H1 (cell line): Measurements from ENCODE around the gene PHOSPHO1. TPM values are rescaled to one million over a fixed set of nuclear protein-coding genes. Genes with fewer than 3 reads are reported as not detected.

ENCODE experiments used
- CTCF ChIA-PET: fragments of 300-600 bp; sonication (Branson Sonifier 250); formaldehyde crosslinking; loops from one replicate; lab custom pipeline; 2021; ENCODE audit not compliant: partially characterized antibody; lab: Charles Lee
- POLR2A ChIA-PET: fragments of 300-600 bp; sonication (Branson Sonifier 250); formaldehyde crosslinking; loops from one replicate; lab custom pipeline; 2021; ENCODE audit warnings: inconsistent platforms; ENCODE audit not compliant: partially characterized antibody; lab: Charles Lee
- DNase-seq, 2 experiments: peaks; one replicate each; pipeline versions ENCODE4 v3.0.0 to v3.0.0-alpha.2; 2010 to 2022; ENCODE audit warnings: low spot score in 2 of 2, low read depth in 1 of 2, mixed read lengths in 1 of 2
- FAIRE-seq: peaks from 2 replicates; lab custom pipeline; 2011; peaks lifted over from hg19 to GRCh38; lab: Jason Lieb, UNC
- H2AFZ ChIP-seq: 2 replicates; pipeline ENCODE4 v1.8.1; 2012; ENCODE audit warnings: low read length, inconsistent platforms
- H2AK5ac ChIP-seq: 2 replicates; pipeline ENCODE4 v1.6.1; 2013; ENCODE audit warnings: low read depth, low read length
- H2BK120ac ChIP-seq: replicated peaks from 2 replicates; pipeline ENCODE3; 2013; ENCODE audit warnings: low read depth, low read length, inconsistent platforms
- H2BK12ac ChIP-seq: 2 replicates; pipeline ENCODE4 v1.6.1; 2013; ENCODE audit warnings: low read depth, low read length
- H2BK15ac ChIP-seq: 2 replicates; pipeline ENCODE4 v1.6.1; 2013; ENCODE audit warnings: low read length
- H2BK20ac ChIP-seq: 2 replicates; pipeline ENCODE4 v1.6.1; 2013; ENCODE audit warnings: low read length
- H2BK5ac ChIP-seq: 2 replicates; pipeline ENCODE4 v1.6.1; 2013; ENCODE audit warnings: low read depth, low read length
- H3K14ac ChIP-seq: 2 replicates; pipeline ENCODE4 v1.6.1; 2013; ENCODE audit warnings: inconsistent platforms; ENCODE audit not compliant: insufficient read length
- H3K18ac ChIP-seq: 2 replicates; pipeline ENCODE4 v1.6.1; 2013; ENCODE audit warnings: low read length; ENCODE audit errors: extremely low read depth
- H3K23ac ChIP-seq: 2 replicates; pipeline ENCODE4 v1.6.1; 2013; ENCODE audit warnings: inconsistent platforms; ENCODE audit not compliant: insufficient read length
- H3K23me2 ChIP-seq: 2 replicates; pipeline ENCODE4 v1.6.1; 2013; ENCODE audit warnings: low read depth, low read length
- H3K27ac ChIP-seq: 2 replicates; pipeline ENCODE4 v1.6.1; 2011; ENCODE audit warnings: low read depth, low read length, inconsistent platforms
- H3K27me3 ChIP-seq, 4 experiments: replicated peaks in 1 of 4; 1 replicate in 1 of 4; 2 replicates in 3 of 4; pipeline versions ENCODE4 v1.6.1 to v1.8.1; 2011 to 2013; ENCODE audit warnings: low read length in 3 of 4, mild to moderate bottlenecking in 3 of 4, inconsistent platforms in 2 of 4, mixed read lengths in 2 of 4, moderate library complexity in 1 of 4; ENCODE audit not compliant: control insufficient read depth in 3 of 4, insufficient read depth in 3 of 4; ENCODE audit errors: extremely low read depth in 1 of 4
- H3K36me3 ChIP-seq, 4 experiments: 2 replicates each; pipeline versions ENCODE4 v1.6.1 to v1.8.1; 2011 to 2013; ENCODE audit warnings: mild to moderate bottlenecking in 4 of 4, low read length in 3 of 4, moderate library complexity in 2 of 4, control low read depth in 1 of 4, inconsistent platforms in 1 of 4; ENCODE audit not compliant: insufficient read depth in 4 of 4, control insufficient read depth in 2 of 4
- H3K4ac ChIP-seq: replicated peaks from 2 replicates; pipeline ENCODE3; 2013; ENCODE audit warnings: low read length, low read depth, mixed read lengths, inconsistent platforms; ENCODE audit not compliant: insufficient read length
- H3K4me1 ChIP-seq, 4 experiments: replicated peaks in 1 of 4; 1 replicate in 1 of 4; 2 replicates in 3 of 4; pipeline versions ENCODE4 v1.6.1 to v1.8.1; 2011 to 2013; ENCODE audit warnings: low read length in 3 of 4, inconsistent platforms in 2 of 4, mixed read lengths in 1 of 4; ENCODE audit not compliant: insufficient read depth in 4 of 4, control insufficient read depth in 3 of 4
- H3K4me2 ChIP-seq, 2 experiments: 2 replicates each; pipeline versions ENCODE4 v1.6.1 to v1.8.1; 2011 to 2013; ENCODE audit warnings: low read depth in 2 of 2, low read length in 2 of 2, control low read depth in 1 of 2, inconsistent platforms in 1 of 2, mild to moderate bottlenecking in 1 of 2; ENCODE audit not compliant: insufficient read depth in 1 of 2
- H3K4me3 ChIP-seq, 4 experiments: fragments of 200-600, 300-600 bp in 1 of 4; sonication (generic), shearing (Covaris generic), sonication (Bioruptor Twin) in 1 of 4; 2 replicates each; pipeline versions ENCODE4 v1.5.1 to v1.8.1; 2011 to 2016; ENCODE audit warnings: low read length in 4 of 4, low read depth in 3 of 4, control low read depth in 2 of 4, inconsistent platforms in 2 of 4, mild to moderate bottlenecking in 2 of 4, mixed read lengths in 1 of 4, moderate library complexity in 1 of 4; ENCODE audit not compliant: insufficient read depth in 2 of 4; ENCODE audit errors: extremely low read depth in 1 of 4
- H3K56ac ChIP-seq: replicated peaks from 2 replicates; pipeline ENCODE3; 2013; ENCODE audit warnings: low read depth, mild to moderate bottlenecking, mixed read lengths, low read length, inconsistent platforms; ENCODE audit not compliant: insufficient read length
- H3K79me1 ChIP-seq: 2 replicates; pipeline ENCODE4 v1.6.1; 2013; ENCODE audit warnings: low read depth, low read length, control low read depth
- H3K79me2 ChIP-seq, 2 experiments: 2 replicates each; pipeline versions ENCODE4 v1.6.1 to v1.8.1; 2012 to 2013; ENCODE audit warnings: low read length in 2 of 2, mild to moderate bottlenecking in 2 of 2, inconsistent platforms in 1 of 2; ENCODE audit not compliant: insufficient read depth in 2 of 2, control insufficient read depth in 1 of 2
- H3K9ac ChIP-seq, 4 experiments: replicated peaks in 1 of 4; 1 replicate in 1 of 4; 2 replicates in 3 of 4; pipeline versions ENCODE4 v1.6.1 to v1.8.1; 2011 to 2013; ENCODE audit warnings: low read depth in 3 of 4, low read length in 3 of 4, control low read depth in 2 of 4, mild to moderate bottlenecking in 2 of 4, moderate library complexity in 2 of 4, inconsistent platforms in 1 of 4; ENCODE audit errors: extremely low read depth in 1 of 4
- H3K9me3 ChIP-seq, 2 experiments: 2 replicates each; pipeline versions ENCODE4 v1.6.1 to v1.8.1; 2012 to 2013; ENCODE audit warnings: mild to moderate bottlenecking in 2 of 2, moderate library complexity in 2 of 2, control low read depth in 1 of 2, inconsistent platforms in 1 of 2, low read depth in 1 of 2, low read length in 1 of 2, mixed read lengths in 1 of 2; ENCODE audit not compliant: insufficient read depth in 2 of 2
- H4K20me1 ChIP-seq, 2 experiments: replicated peaks in 1 of 2; 2 replicates each; pipeline versions ENCODE3 to v1.8.1; 2011 to 2013; ENCODE audit warnings: inconsistent platforms in 2 of 2, low read length in 2 of 2, mild to moderate bottlenecking in 1 of 2; ENCODE audit not compliant: insufficient read depth in 2 of 2, control insufficient read depth in 1 of 2
- H4K5ac ChIP-seq: 2 replicates; pipeline ENCODE4 v1.6.1; 2013; ENCODE audit warnings: low read length, low read depth, mixed read lengths, inconsistent platforms; ENCODE audit not compliant: insufficient read length
- H4K8ac ChIP-seq: 2 replicates; pipeline ENCODE4 v1.8.0; 2013; ENCODE audit warnings: mild to moderate bottlenecking, moderate library complexity, low read length, inconsistent platforms; ENCODE audit not compliant: insufficient read depth; ENCODE audit errors: extremely low read depth
- H4K91ac ChIP-seq: replicated peaks from 2 replicates; pipeline ENCODE3; 2013; ENCODE audit warnings: low read length, mixed read lengths, inconsistent platforms; ENCODE audit not compliant: insufficient read length
- POU5F1 ChIP-seq: IDR thresholded peaks from 2 replicates; pipeline ENCODE4 v1.6.1; 2011; ENCODE audit warnings: low read depth, mild to moderate bottlenecking, low read length, moderate library complexity
- WGBS, 2 experiments: shearing (Covaris generic) in 1 of 2; methylation state at CpG; one replicate each; pipeline versions ENCODE4 v1.1.6 to v1.1.7; 2013 to 2015; ENCODE audit warnings: low lambda C conversion rate in 2 of 2, mixed read lengths in 2 of 2, inconsistent platforms in 1 of 2, low coverage in 1 of 2, missing lambda C conversion rate in 1 of 2; ENCODE audit not compliant: insufficient replicate concordance in 2 of 2, insufficient coverage in 1 of 2, insufficient read length in 1 of 2; ENCODE audit errors: extremely low coverage in 1 of 2, missing lambda C conversion rate in 1 of 2; 5-methylcytosine and 5-hydroxymethylcytosine counted together
- polyA plus RNA-seq, 7 experiments: library from polyadenylated mRNA; depleted of rRNA in 3 of 7; stranded (reverse) in 5 of 7; unstranded in 2 of 7; fragments of >200 nt in 5 of 7; fragments of 200-250 nt in 2 of 7; gene quantifications; 1 replicate in 5 of 7; 2 replicates in 1 of 7; 4 replicates in 1 of 7; pipeline versions ENCODE4 v1.2.1 to v1.2.3, GENCODE V29; 2011 to 2013; ENCODE audit warnings: missing spikeins in 2 of 7, mixed read lengths in 2 of 7
- total RNA-seq: library from RNA; stranded (reverse); fragmentation: NEBNext Ultra II Directional; extraction: Animal tissue kit (Norgen Biotek cat#: 25700); gene quantifications from 2 replicates; pipeline ENCODE4 v1.2.1, GENCODE V29; 2021
- TF ChIP-seq, protein P1 (sequence below): IDR thresholded peaks from 2 replicates; pipeline ENCODE4 v1.6.1; 2011; ENCODE audit warnings: low read depth, mild to moderate bottlenecking, low read length; ENCODE audit not compliant: insufficient read depth

PHOSPHO1 gene
- total and polyA plus RNA-seq, 2 of the 8 experiments (the other 6 are each of a cell fraction or from before 2014, with no cell fraction given) = 0.34 to 0.45 TPM

GRCh38 chr17:49200423-49201083 is 30.0 kb downstream of the PHOSPHO1 start:
- Histone ChIP-seq H3K14ac (no peak overlapping the region), H3K4me2 (no peak overlapping the region), H3K4ac (no peak overlapping the region), H3K23me2 (no peaks in the 10 kb centered on the region), H2BK15ac (no peak overlapping the region), H2BK20ac (no peak overlapping the region), H3K23ac (no peak overlapping the region), H2AFZ (no peak overlapping the region), H3K79me2 (no peaks in the 10 kb centered on the region), H2BK120ac (no peak overlapping the region), H3K9ac (no peak overlapping the region), H4K91ac (no peak overlapping the region), H4K5ac (no peak overlapping the region), H3K27ac (no peak overlapping the region), H2BK5ac (no peak overlapping the region), H3K9me3 (no peaks in the 10 kb centered on the region), H3K4me1 (no peaks in the 10 kb centered on the region), H3K56ac (no peak overlapping the region), H3K36me3 (no peaks in the 10 kb centered on the region), H4K20me1 (no peaks in the 10 kb centered on the region), H3K18ac (no peak overlapping the region), H3K4me3 (no peak overlapping the region), H4K8ac (no peak overlapping the region), H2AK5ac (no peak overlapping the region), H3K79me1 (no peaks in the 10 kb centered on the region), H3K27me3 (no peaks in the 10 kb centered on the region; a peak in 1 of 7 replicates), H2BK12ac (no peak overlapping the region)
- CTCF ChIA-PET = interaction anchor here (0.6 to 7.3 kb wide), 6 partner anchors 14 to 386 kb away, joined by 3 to 43 read pairs (median 4); no protein-coding TSS in a partner anchor
- FAIRE-seq (no peak), DNase-seq (no peak)
- 89% methylated on average over 13 of the region's 13 CpGs; no CpG with 5 or more reads in 1 of the 2 experiments for WGBS, 2 experiments
- POLR2A ChIA-PET = interaction anchor here (0.7 to 2.0 kb wide), 7 partner anchors 9 to 200 kb away, joined by 3 to 6 read pairs (median 4); partner anchors contain the start of genes ABI3, GNGT2 and PHOSPHO1
- TF ChIP-seq, protein P1, sequence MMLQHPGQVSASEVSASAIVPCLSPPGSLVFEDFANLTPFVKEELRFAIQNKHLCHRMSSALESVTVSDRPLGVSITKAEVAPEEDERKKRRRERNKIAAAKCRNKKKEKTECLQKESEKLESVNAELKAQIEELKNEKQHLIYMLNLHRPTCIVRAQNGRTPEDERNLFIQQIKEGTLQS = no peak
- no peak for TF ChIP-seq POU5F1
